ENCODE data around the gene MYG1.

- TF ChIP-seq CTCF (IDR thresholded peaks at IDR 0.05; ENCODE audit: low read depth, low read length) (no peak), MAX (IDR thresholded peaks at IDR 0.05; ENCODE audit: low read depth, low read length) (no peak), POLR2A (IDR thresholded peaks at IDR 0.05; ENCODE audit: extremely low read depth, insufficient read length) (no peak)
These were observed 28.5 kb downstream of the MYG1 start for GRCh38 chr12:53328043-53328435.

Data from NB4 (cell line).